ENCODE results near the gene TNS1.

The TNS1 gene

GRCh38 chr2:217954051-217954450 lies 48.7 kb downstream of the TNS1 start:
- H3K9me3 ChIP-seq = no peaks in the 10 kb centered on the region
- H3K4me3 ChIP-seq (ENCODE audit: low read depth, low read length) = no peak overlapping the region
- no peaks in the 10 kb centered on the region for H3K27me3 ChIP-seq
- peaks cover 27% of the 10 kb centered on the region for H3K36me3 ChIP-seq
- DNase-seq = peak; percentile 6
- peaks cover 6% of the 10 kb centered on the region for H3K4me1 ChIP-seq
- TF ChIP-seq CTCF (IDR thresholded peaks at IDR 0.05; ENCODE audit: low read depth, low read length) = no peak

- H3K4me1 ChIP-seq = peaks cover 6% of the 10 kb centered on the region
- no peak for TF ChIP-seq CTCF (IDR thresholded peaks at IDR 0.05; ENCODE audit: low read depth, low read length)
- H3K36me3 ChIP-seq = peaks cover 22% of the 10 kb centered on the region
- peak; percentile 6 for DNase-seq
- H3K27me3 ChIP-seq = no peaks in the 10 kb centered on the region
- H3K9me3 ChIP-seq = no peaks in the 10 kb centered on the region
- no peak overlapping the region for H3K4me3 ChIP-seq (ENCODE audit: low read depth, low read length)
These were observed 49.3 kb downstream of the TNS1 start for GRCh38 chr2:217953531-217953932.

- H3K27me3 ChIP-seq = no peaks in the 10 kb centered on the region
These were observed 49.7 kb downstream of the TNS1 start for GRCh38 chr2:217953011-217953481.

GRCh38 chr2:217952409-217952808 lies 50.4 kb downstream of the TNS1 start:
- Histone ChIP-seq H3K4me3 (ENCODE audit: low read depth, low read length) (no peak overlapping the region), H3K36me3 (peaks cover 16% of the 10 kb centered on the region), H3K4me1 (peaks cover 6% of the 10 kb centered on the region), H3K27me3 (no peaks in the 10 kb centered on the region), H3K9me3 (no peaks in the 10 kb centered on the region)
- peak; percentile 3 for DNase-seq
- no peak for TF ChIP-seq CTCF (IDR thresholded peaks at IDR 0.05; ENCODE audit: low read depth, low read length)

More at GRCh38 chr2:217953011-217953481, 49.7 kb downstream of the TNS1 start:
- Histone ChIP-seq H3K36me3 (peaks cover 17% of the 10 kb centered on the region), H3K4me3 (ENCODE audit: low read depth, low read length) (no peak overlapping the region), H3K4me1 (peaks cover 6% of the 10 kb centered on the region), H3K9me3 (no peaks in the 10 kb centered on the region)
- peak; percentile 14 for DNase-seq
- no peak for TF ChIP-seq CTCF (IDR thresholded peaks at IDR 0.05; ENCODE audit: low read depth, low read length)

- Histone ChIP-seq H3K36me3 (peaks cover 13% of the 10 kb centered on the region), H3K9me3 (no peaks in the 10 kb centered on the region), H3K4me1 (peaks cover 6% of the 10 kb centered on the region), H3K4me3 (ENCODE audit: low read depth, low read length) (no peak overlapping the region), H3K27me3 (no peaks in the 10 kb centered on the region)
- TF ChIP-seq CTCF (IDR thresholded peaks at IDR 0.05; ENCODE audit: low read depth, low read length) = no peak
- peak; percentile 7 for DNase-seq
These were observed 51.1 kb downstream of the TNS1 start for GRCh38 chr2:217951521-217952247.

GRCh38 chr2:217951091-217951490 lies 51.7 kb downstream of the TNS1 start:
- H3K36me3 ChIP-seq = peaks cover 8% of the 10 kb centered on the region
- H3K9me3 ChIP-seq = no peaks in the 10 kb centered on the region
- H3K4me1 ChIP-seq = peaks cover 6% of the 10 kb centered on the region
- H3K27me3 ChIP-seq = no peaks in the 10 kb centered on the region
- TF ChIP-seq CTCF (IDR thresholded peaks at IDR 0.05; ENCODE audit: low read depth, low read length) = no peak
- no peak for DNase-seq
- no peak overlapping the region for H3K4me3 ChIP-seq (ENCODE audit: low read depth, low read length)

All from BE2C (cell line).